ENCODE data around the gene CNTNAP1. TPM values are rescaled to one million over a fixed set of nuclear protein-coding genes. Genes with fewer than 3 reads are reported as not detected.

The CNTNAP1 gene
- total RNA-seq, 1 donor from 2014 or later: 21.3 TPM

- Mint-ChIP-seq H3K27me3 (no peaks in the 10 kb centered on the region), H3K4me3 (no peak overlapping the region), H3K36me3 (ENCODE audit: low read depth) (peaks cover 23% of the 10 kb centered on the region), H3K4me1 (no peaks in the 10 kb centered on the region), H3K9me3 (no peaks in the 10 kb centered on the region), H3K27ac (no peak overlapping the region)
- POLR2A ChIA-PET: interaction anchor here (0.7 kb wide), 1 partner anchor 11 kb away, joined by 3 read pairs; no protein-coding TSS in a partner anchor
- DNase-seq: no peak
- no peak for ATAC-seq (ENCODE audit: low read depth)
- intact Hi-C loops (cut with micrococcal nuclease): no loop called here
- CTCF ChIA-PET: interaction anchor here (0.6 kb wide), 1 partner anchor 62 kb away, joined by 3 read pairs; no protein-coding TSS in a partner anchor
- TF ChIP-seq CTCF (IDR thresholded peaks at IDR 0.05): no peak
Measured at GRCh38 chr17:42694524-42694923, 12.2 kb downstream of the CNTNAP1 start.

DNA sequence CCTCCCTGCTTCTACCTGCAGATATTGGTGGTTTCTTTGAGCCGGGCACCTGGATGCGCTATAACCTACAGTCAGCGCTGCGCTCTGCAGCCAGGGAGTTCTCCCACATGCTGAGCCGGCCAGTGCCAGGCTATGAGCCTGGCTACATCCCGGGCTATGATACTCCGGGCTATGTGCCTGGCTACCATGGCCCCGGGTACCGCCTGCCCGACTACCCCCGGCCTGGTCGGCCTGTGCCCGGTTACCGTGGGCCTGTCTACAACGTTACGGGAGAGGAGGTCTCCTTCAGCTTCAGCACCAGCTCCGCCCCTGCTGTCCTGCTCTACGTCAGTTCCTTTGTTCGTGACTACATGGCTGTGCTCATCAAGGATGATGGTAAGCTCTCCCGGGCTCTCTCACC, 13.2 kb downstream of the CNTNAP1 start:
- H3K4me3 Mint-ChIP-seq: no peak overlapping the region
- no peak for DNase-seq
- no peaks in the 10 kb centered on the region for H3K27me3 Mint-ChIP-seq
- intact Hi-C loops (cut with micrococcal nuclease): no loop called here
- ChIA-PET POLR2A (no interaction called here), CTCF (interaction anchor here (1.3 kb wide), 1 partner anchor 117 kb away, joined by 3 read pairs; no protein-coding TSS in a partner anchor)
- no peak for TF ChIP-seq CTCF (IDR thresholded peaks at IDR 0.05)
- peaks cover 31% of the 10 kb centered on the region for H3K36me3 Mint-ChIP-seq (ENCODE audit: low read depth)
- H3K27ac Mint-ChIP-seq: no peak overlapping the region
- H3K4me1 Mint-ChIP-seq: no peaks in the 10 kb centered on the region
- H3K9me3 Mint-ChIP-seq: no peaks in the 10 kb centered on the region
- ATAC-seq (ENCODE audit: low read depth): no peak

GRCh38 chr17:42697108-42697811, 14.9 kb downstream of the CNTNAP1 start:
- DNase-seq: no peak
- CTCF ChIA-PET: interaction anchor here (1.3 kb wide), 1 partner anchor 119 kb away, joined by 3 read pairs; no protein-coding TSS in a partner anchor
- Mint-ChIP-seq H3K4me3 (no peak overlapping the region), H3K4me1 (peaks cover 6% of the 10 kb centered on the region), H3K27ac (no peak overlapping the region), H3K27me3 (no peaks in the 10 kb centered on the region), H3K36me3 (ENCODE audit: low read depth) (peaks cover 42% of the 10 kb centered on the region), H3K9me3 (no peaks in the 10 kb centered on the region)
- intact Hi-C loops (cut with micrococcal nuclease): no loop called here
- POLR2A ChIA-PET: no interaction called here
- TF ChIP-seq CTCF (IDR thresholded peaks at IDR 0.05): no peak
- ATAC-seq (ENCODE audit: low read depth): no peak

GRCh38 chr17:42698736-42699414, 16.5 kb downstream of the CNTNAP1 start:
- no peaks in the 10 kb centered on the region for H3K9me3 Mint-ChIP-seq
- intact Hi-C loops (cut with micrococcal nuclease): no loop called here
- H3K27me3 Mint-ChIP-seq: no peaks in the 10 kb centered on the region
- DNase-seq (no peak), ATAC-seq (ENCODE audit: low read depth) (no peak)
- H3K36me3 Mint-ChIP-seq (ENCODE audit: low read depth): peaks cover 54% of the 10 kb centered on the region
- TF ChIP-seq CTCF (IDR thresholded peaks at IDR 0.05): no peak
- no peak overlapping the region for H3K4me3 Mint-ChIP-seq
- H3K27ac Mint-ChIP-seq: no peak overlapping the region
- POLR2A ChIA-PET: interaction anchor here (0.7 to 1.0 kb wide), 2 partner anchors 121 to 144 kb away, joined by 3 to 10 read pairs; partner anchors contain the start of gene PSMC3IP
- CTCF ChIA-PET: interaction anchor here (0.5 kb wide), 1 partner anchor 121 kb away, joined by 3 read pairs; no protein-coding TSS in a partner anchor
- H3K4me1 Mint-ChIP-seq: peaks cover 18% of the 10 kb centered on the region

- no peak for TF ChIP-seq CTCF (IDR thresholded peaks at IDR 0.05)
- intact Hi-C loops (cut with micrococcal nuclease): no loop called here
- H3K27me3 Mint-ChIP-seq: no peaks in the 10 kb centered on the region
- no peaks in the 10 kb centered on the region for H3K9me3 Mint-ChIP-seq
- no peak for DNase-seq
- peaks cover 23% of the 10 kb centered on the region for H3K4me1 Mint-ChIP-seq
- no peak overlapping the region for H3K27ac Mint-ChIP-seq
- CTCF ChIA-PET: interaction anchor here (0.5 kb wide), 1 partner anchor 121 kb away, joined by 3 read pairs; no protein-coding TSS in a partner anchor
- peaks cover 57% of the 10 kb centered on the region for H3K36me3 Mint-ChIP-seq (ENCODE audit: low read depth)
- ATAC-seq (ENCODE audit: low read depth): no peak
- H3K4me3 Mint-ChIP-seq: no peak overlapping the region
- POLR2A ChIA-PET: interaction anchor here (0.7 to 1.0 kb wide), 2 partner anchors 122 to 145 kb away, joined by 3 to 10 read pairs; partner anchors contain the start of gene PSMC3IP
Measured at GRCh38 chr17:42699415-42699740, 17.0 kb downstream of the CNTNAP1 start.
